Fibroblast of lung (primary cell): ENCODE measurements around the gene FAM83E. TPM values are rescaled to one million over a fixed set of nuclear protein-coding genes. Genes with fewer than 3 reads are reported as not detected.

Experiments
- DNase-seq, 2 donors: peaks; one replicate each; pipeline versions ENCODE4 v3.0.0 to v3.0.0-alpha.2; 2010; ENCODE audit warnings: low read depth in 2 of 2
- H2AFZ ChIP-seq: 2 replicates; pipeline ENCODE4 v1.5.1; 2012; ENCODE audit warnings: low read length, control low read depth, inconsistent platforms
- H3K27ac ChIP-seq: 2 replicates; pipeline ENCODE4 v1.5.1; 2011; ENCODE audit warnings: low read length, control low read depth; ENCODE audit not compliant: insufficient read depth
- H3K27me3 ChIP-seq: 2 replicates; pipeline ENCODE4 v1.5.1; 2011; ENCODE audit warnings: mild to moderate bottlenecking, low read length; ENCODE audit not compliant: control insufficient read depth, insufficient read depth
- H3K36me3 ChIP-seq: 2 replicates; pipeline ENCODE4 v1.5.1; 2011; ENCODE audit warnings: low read length; ENCODE audit not compliant: control insufficient read depth, insufficient read depth
- H3K4me1 ChIP-seq: 2 replicates; pipeline ENCODE4 v1.5.1; 2011; ENCODE audit warnings: low read length; ENCODE audit not compliant: control insufficient read depth, insufficient read depth; ENCODE audit errors: extremely low read depth
- H3K4me2 ChIP-seq: 2 replicates; pipeline ENCODE4 v1.5.1; 2011; ENCODE audit warnings: low read length, control low read depth; ENCODE audit not compliant: insufficient read depth; ENCODE audit errors: extremely low read depth
- H3K4me3 ChIP-seq, 4 experiments: fragments of 200-600 bp in 1 of 4; sonication (generic) in 1 of 4; replicated peaks in 1 of 4; 2 replicates each; pipeline ENCODE4 v1.5.1; 2011 to 2016; ENCODE audit warnings: low read length in 4 of 4, low read depth in 3 of 4, mild to moderate bottlenecking in 3 of 4, control low read depth in 2 of 4, inconsistent platforms in 1 of 4, mixed read lengths in 1 of 4; ENCODE audit not compliant: insufficient read depth in 1 of 4; ENCODE audit errors: control extremely low read depth in 1 of 4
- H3K79me2 ChIP-seq: 2 replicates; pipeline ENCODE4 v1.5.1; 2012; ENCODE audit warnings: mild to moderate bottlenecking, low read length, inconsistent platforms; ENCODE audit not compliant: control insufficient read depth, insufficient read depth
- H3K9ac ChIP-seq: 2 replicates; pipeline ENCODE4 v1.5.1; 2011; ENCODE audit warnings: mild to moderate bottlenecking, low read length, control low read depth; ENCODE audit not compliant: insufficient read depth
- H3K9me3 ChIP-seq: 2 replicates; pipeline ENCODE4 v1.5.1; 2012; ENCODE audit warnings: low read depth, low read length; ENCODE audit not compliant: control insufficient read depth, insufficient read depth
- H4K20me1 ChIP-seq: 2 replicates; pipeline ENCODE4 v1.5.1; 2011; ENCODE audit warnings: low read length; ENCODE audit not compliant: control insufficient read depth, insufficient read depth; ENCODE audit errors: extremely low read depth
- CTCF ChIP-seq, 2 donors: IDR thresholded peaks in 1 of 2; conservative IDR thresholded peaks in 1 of 2; 1 replicate in 1 of 2; 2 replicates in 1 of 2; pipeline ENCODE4 v1.5.1; 2011 to 2012; ENCODE audit warnings: low read length in 2 of 2, control low read depth in 1 of 2, inconsistent platforms in 1 of 2, low read depth in 1 of 2, mild to moderate bottlenecking in 1 of 2
- EZH2 ChIP-seq: IDR thresholded peaks from 2 replicates; pipeline ENCODE4 v1.5.1; 2012; ENCODE audit warnings: low read length, control low read depth, mild to moderate bottlenecking; ENCODE audit errors: missing control alignments
- polyA plus RNA-seq, 2 donors: library from polyadenylated mRNA; depleted of rRNA in 1 of 2; stranded (reverse) in 1 of 2; unstranded in 1 of 2; fragments of >200 nt; gene quantifications; 2 replicates each; pipeline ENCODE4 v1.2.1, GENCODE V29; 2011 to 2012; ENCODE audit warnings: missing spikeins in 1 of 2
- total RNA-seq: library from RNA; depleted of rRNA; stranded (reverse); fragments of >200 nt; gene quantifications from 2 replicates; pipeline ENCODE4 v1.2.1, GENCODE V29; 2014

The FAM83E gene
- total and polyA plus RNA-seq, 2 donors (not counting 1 experiment from before 2014, with no cell fraction given): 0.50 TPM; not detected in 1

GRCh38 chr19:48631225-48631624 is 16.3 kb upstream of the FAM83E start:
- H2AFZ ChIP-seq: no peak overlapping the region
- peak overlapping the region in 1 of 4 experiments; percentile 12 for H3K4me3 ChIP-seq
- no peaks in the 10 kb centered on the region for H4K20me1 ChIP-seq
- H3K9ac ChIP-seq: no peak overlapping the region
- no peak for TF ChIP-seq CTCF (conservative IDR thresholded peaks at IDR 0.05 in 1 of 2, IDR thresholded peaks at IDR 0.05 in 1 of 2; ENCODE audit: low read depth in 1 of 2, low read length in 2 of 2)
- TF ChIP-seq EZH2: no peak
- no peak for DNase-seq
- H3K27ac ChIP-seq: no peak overlapping the region
- no peak overlapping the region for H3K4me2 ChIP-seq
- H3K36me3 ChIP-seq: peaks cover 2% of the 10 kb centered on the region
- no peaks in the 10 kb centered on the region for H3K27me3 ChIP-seq
- H3K4me1 ChIP-seq: peaks cover 34% of the 10 kb centered on the region
- no peaks in the 10 kb centered on the region for H3K79me2 ChIP-seq
- no peaks in the 10 kb centered on the region for H3K9me3 ChIP-seq

DNA sequence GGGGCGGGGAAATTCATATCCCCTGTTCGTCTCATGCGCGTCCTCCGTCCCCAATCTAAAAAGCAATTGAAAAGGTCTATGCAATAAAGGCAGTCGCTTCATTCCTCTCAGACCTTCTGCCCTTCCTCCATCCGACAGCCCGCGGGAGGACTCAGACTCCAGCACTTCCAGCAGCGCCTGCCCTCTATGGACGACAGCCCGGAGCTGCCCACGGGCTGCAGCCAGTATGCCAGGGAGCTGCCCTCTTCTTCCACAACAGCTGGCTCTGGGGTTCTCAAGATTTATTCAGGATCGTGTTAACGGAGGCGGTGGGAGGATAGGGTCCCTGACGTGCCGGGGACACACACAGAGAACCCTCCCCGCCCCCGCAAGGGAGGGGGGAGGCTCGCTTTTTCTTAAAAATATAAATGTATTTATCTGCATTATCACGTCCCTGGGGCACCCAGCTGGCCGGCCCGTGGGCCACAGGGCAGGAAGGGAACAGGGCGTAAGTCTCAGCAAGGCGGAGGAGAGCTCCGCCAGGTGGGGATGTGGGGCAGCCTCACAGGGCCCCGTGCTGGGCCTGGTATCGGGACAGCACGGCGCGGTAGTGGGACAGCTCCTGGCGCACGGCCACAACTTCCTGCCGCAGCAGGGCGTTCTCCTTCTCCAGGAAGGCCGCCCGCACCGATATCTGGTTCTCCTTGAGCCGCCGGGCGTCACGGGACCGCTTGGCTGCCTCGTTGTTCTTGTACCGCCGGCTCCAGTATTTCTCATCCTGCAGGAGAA is 15.6 kb upstream of the FAM83E start:
- H3K36me3 ChIP-seq: peaks cover 4% of the 10 kb centered on the region
- no peaks in the 10 kb centered on the region for H3K27me3 ChIP-seq
- peak overlapping the region in 1 of 4 experiments; percentile 12 for H3K4me3 ChIP-seq
- DNase-seq: peak; percentile 58 to 68
- no peak overlapping the region for H3K9ac ChIP-seq
- no peak overlapping the region for H3K4me2 ChIP-seq
- peaks cover 34% of the 10 kb centered on the region for H3K4me1 ChIP-seq
- no peak overlapping the region for H2AFZ ChIP-seq
- no peaks in the 10 kb centered on the region for H3K79me2 ChIP-seq
- TF ChIP-seq EZH2 (no peak), CTCF (conservative IDR thresholded peaks at IDR 0.05 in 1 of 2, IDR thresholded peaks at IDR 0.05 in 1 of 2; ENCODE audit: low read depth in 1 of 2, low read length in 2 of 2) (peak; percentile 4 to 36)
- H4K20me1 ChIP-seq: no peaks in the 10 kb centered on the region
- no peak overlapping the region for H3K27ac ChIP-seq
- no peaks in the 10 kb centered on the region for H3K9me3 ChIP-seq

- Histone ChIP-seq H3K9ac (no peak overlapping the region), H3K4me1 (peaks cover 28% of the 10 kb centered on the region), H3K36me3 (peaks cover 4% of the 10 kb centered on the region), H3K9me3 (no peaks in the 10 kb centered on the region), H3K27me3 (no peaks in the 10 kb centered on the region), H3K79me2 (no peaks in the 10 kb centered on the region), H2AFZ (no peak overlapping the region), H3K27ac (no peak overlapping the region), H4K20me1 (no peaks in the 10 kb centered on the region), H3K4me3 (no peak overlapping the region), H3K4me2 (no peak overlapping the region)
- peak; percentile 73 to 83 for DNase-seq
- TF ChIP-seq EZH2: no peak
- TF ChIP-seq CTCF (conservative IDR thresholded peaks at IDR 0.05 in 1 of 2, IDR thresholded peaks at IDR 0.05 in 1 of 2; ENCODE audit: low read depth in 1 of 2, low read length in 2 of 2): no peak
Observed at GRCh38 chr19:48629599-48630295, 14.9 kb upstream of the FAM83E start.
